Thyroid gland (tissue), 4 donors: ENCODE measurements around the gene GPR37.

Experiments used
- CTCF ChIP-seq, 6 experiments: fragments of 200-600 bp in 3 of 6; fragments of 450-650 bp in 3 of 6; sonication (generic) in 3 of 6; IDR thresholded peaks; one replicate each; pipeline ENCODE4 v1.5.1; 2016 to 2019; ENCODE audit warnings: antibody characterized with exemption in 6 of 6, mild to moderate bottlenecking in 2 of 6, inconsistent platforms in 1 of 6, moderate library complexity in 1 of 6
- POLR2A ChIP-seq, 2 donors: fragments of 450-650 bp; IDR thresholded peaks; one replicate each; pipeline ENCODE4 v1.6.1; 2017; ENCODE audit warnings: antibody characterized with exemption in 2 of 2, mild to moderate bottlenecking in 2 of 2, moderate library complexity in 1 of 2

GRCh38 chr7:124784879-124785818 lies 19.6 kb upstream of the GPR37 start:
- TF ChIP-seq POLR2A (IDR thresholded peaks at IDR 0.05) (no peak), CTCF (IDR thresholded peaks at IDR 0.05) (peak in 4 of 6 experiments; percentile 36 to 85 (median 79))
